ENCODE results near the gene EFS. TPM values are rescaled to one million over a fixed set of nuclear protein-coding genes. Genes with fewer than 3 reads are reported as not detected.

Gene EFS
- total RNA-seq, 2 experiments from 2014 or later, result not detected

GRCh38 chr14:23380197-23380914 is 15.4 kb upstream of the EFS start:
- Mint-ChIP-seq H3K9me3 (no peaks in the 10 kb centered on the region), H3K4me1 (no peaks in the 10 kb centered on the region), H3K27me3 (peaks cover 3% of the 10 kb centered on the region), H3K27ac (no peak overlapping the region), H3K36me3 (ENCODE audit: low read depth) (no peaks in the 10 kb centered on the region), H3K4me3 (no peak overlapping the region)
- ChIA-PET POLR2A (no interaction called here), CTCF (interaction anchor here (0.6 to 3.0 kb wide), 20 partner anchors 9 to 260 kb away, joined by 3 to 14 read pairs (median 4); partner anchors contain the start of genes PABPN1 and SLC22A17)
- DNase-seq, result no peak

GRCh38 chr14:23379366-23380196 is 14.6 kb upstream of the EFS start:
- Mint-ChIP-seq H3K27ac (no peak overlapping the region), H3K4me3 (no peak overlapping the region), H3K36me3 (ENCODE audit: low read depth) (no peaks in the 10 kb centered on the region), H3K4me1 (no peaks in the 10 kb centered on the region), H3K9me3 (no peaks in the 10 kb centered on the region), H3K27me3 (peaks cover 3% of the 10 kb centered on the region)
- ChIA-PET CTCF (interaction anchor here (0.6 to 3.0 kb wide), 22 partner anchors 10 to 311 kb away, joined by 3 to 14 read pairs (median 4); partner anchors contain the start of genes PABPN1 and SLC22A17), POLR2A (no interaction called here)
- peak; percentile 65 for DNase-seq

- peaks cover 3% of the 10 kb centered on the region for H3K27me3 Mint-ChIP-seq
- no peaks in the 10 kb centered on the region for H3K4me1 Mint-ChIP-seq
- no peaks in the 10 kb centered on the region for H3K9me3 Mint-ChIP-seq
- CTCF ChIA-PET, result interaction anchor here (0.7 to 3.0 kb wide), 8 partner anchors 9 to 310 kb away, joined by 3 to 14 read pairs (median 4); partner anchors contain the start of gene SLC22A17
- POLR2A ChIA-PET, result no interaction called here
- DNase-seq, result no peak
- H3K27ac Mint-ChIP-seq, result no peak overlapping the region
- H3K4me3 Mint-ChIP-seq, result no peak overlapping the region
- H3K36me3 Mint-ChIP-seq (ENCODE audit: low read depth), result no peaks in the 10 kb centered on the region
These were observed 13.7 kb upstream of the EFS start for GRCh38 chr14:23378612-23379220.

- Mint-ChIP-seq H3K9me3 (no peaks in the 10 kb centered on the region), H3K27me3 (peaks cover 3% of the 10 kb centered on the region), H3K36me3 (ENCODE audit: low read depth) (no peaks in the 10 kb centered on the region), H3K4me1 (no peaks in the 10 kb centered on the region), H3K27ac (no peak overlapping the region), H3K4me3 (no peak overlapping the region)
- POLR2A ChIA-PET, result no interaction called here
- no peak for DNase-seq
- CTCF ChIA-PET, result interaction anchor here (0.6 to 3.0 kb wide), 5 partner anchors 8 to 905 kb away, joined by 3 to 14 read pairs (median 4); no protein-coding TSS in a partner anchor
These were observed 12.9 kb upstream of the EFS start for GRCh38 chr14:23377573-23378563.

GRCh38 chr14:23377198-23377550 is 12.2 kb upstream of the EFS start:
- H3K4me3 Mint-ChIP-seq, result no peak overlapping the region
- POLR2A ChIA-PET, result no interaction called here
- H3K27me3 Mint-ChIP-seq, result peaks cover 3% of the 10 kb centered on the region
- CTCF ChIA-PET, result interaction anchor here (0.6 to 1.9 kb wide), 2 partner anchors 44 to 906 kb away, joined by 3 to 6 read pairs; no protein-coding TSS in a partner anchor
- H3K9me3 Mint-ChIP-seq, result no peaks in the 10 kb centered on the region
- H3K27ac Mint-ChIP-seq, result no peak overlapping the region
- no peaks in the 10 kb centered on the region for H3K36me3 Mint-ChIP-seq (ENCODE audit: low read depth)
- peaks cover 3% of the 10 kb centered on the region for H3K4me1 Mint-ChIP-seq
- no peak for DNase-seq

- H3K4me1 Mint-ChIP-seq, result peaks cover 5% of the 10 kb centered on the region
- no peak for DNase-seq
- ChIA-PET CTCF (interaction anchor here (1.9 kb wide), 1 partner anchor 44 kb away, joined by 6 read pairs; no protein-coding TSS in a partner anchor), POLR2A (no interaction called here)
- no peaks in the 10 kb centered on the region for H3K9me3 Mint-ChIP-seq
- H3K36me3 Mint-ChIP-seq (ENCODE audit: low read depth), result no peaks in the 10 kb centered on the region
- no peak within 1 kb of the TSS for H3K27ac Mint-ChIP-seq
- H3K27me3 Mint-ChIP-seq, result peaks cover 3% of the 10 kb centered on the region
- no peak within 1 kb of the TSS for H3K4me3 Mint-ChIP-seq
These were observed 11.7 kb upstream of the EFS start, which contains the start of gene CMTM5 for GRCh38 chr14:23376482-23377197. TSS of gene CMTM5 (plus strand) at chr14:23377046. CDS start at chr14:23377252, 206 bp downstream.

- Mint-ChIP-seq H3K36me3 (ENCODE audit: low read depth) (no peaks in the 10 kb centered on the region), H3K9me3 (no peaks in the 10 kb centered on the region), H3K27me3 (peaks cover 1% of the 10 kb centered on the region), H3K4me1 (peaks cover 5% of the 10 kb centered on the region), H3K27ac (no peak overlapping the region), H3K4me3 (no peak overlapping the region)
- DNase-seq, result no peak
- CTCF ChIA-PET, result interaction anchor here (1.9 kb wide), 1 partner anchor 45 kb away, joined by 6 read pairs; no protein-coding TSS in a partner anchor
- POLR2A ChIA-PET, result no interaction called here
These were observed 10.7 kb upstream of the EFS start for GRCh38 chr14:23375527-23376251.

GRCh38 chr14:23373041-23373440 is 8.1 kb upstream of the EFS start:
- ChIA-PET POLR2A (no interaction called here), CTCF (no interaction called here)
- peaks cover 5% of the 10 kb centered on the region for H3K4me1 Mint-ChIP-seq

GRCh38 chr14:23372509-23372908 is 7.5 kb upstream of the EFS start, which contains the start of gene IL25:
TSS of gene IL25 (plus strand) at chr14:23372809.
- no peak for DNase-seq
- Mint-ChIP-seq H3K27me3 (peaks cover 7% of the 10 kb centered on the region), H3K36me3 (ENCODE audit: low read depth) (no peaks in the 10 kb centered on the region), H3K27ac (no peak within 1 kb of the TSS), H3K4me3 (no peak within 1 kb of the TSS), H3K9me3 (no peaks in the 10 kb centered on the region), H3K4me1 (peaks cover 5% of the 10 kb centered on the region)
- ChIA-PET POLR2A (no interaction called here), CTCF (no interaction called here)

More at GRCh38 chr14:23373041-23373440, 8.1 kb upstream of the EFS start:
- Mint-ChIP-seq H3K27ac (no peak overlapping the region), H3K27me3 (peaks cover 3% of the 10 kb centered on the region), H3K36me3 (ENCODE audit: low read depth) (no peaks in the 10 kb centered on the region), H3K9me3 (no peaks in the 10 kb centered on the region), H3K4me3 (no peak overlapping the region)
- no peak for DNase-seq

- CTCF ChIA-PET, result no interaction called here
- Mint-ChIP-seq H3K27ac (no peak overlapping the region), H3K27me3 (peaks cover 13% of the 10 kb centered on the region), H3K9me3 (no peaks in the 10 kb centered on the region), H3K4me3 (no peak overlapping the region), H3K4me1 (peaks cover 7% of the 10 kb centered on the region), H3K36me3 (ENCODE audit: low read depth) (no peaks in the 10 kb centered on the region)
- POLR2A ChIA-PET, result no interaction called here
- DNase-seq, result no peak
These were observed 6.9 kb upstream of the EFS start for GRCh38 chr14:23371865-23372264.

GRCh38 chr14:23370221-23370620 is 5.2 kb upstream of the EFS start:
- no peaks in the 10 kb centered on the region for H3K36me3 Mint-ChIP-seq (ENCODE audit: low read depth)
- POLR2A ChIA-PET, result no interaction called here
- no peaks in the 10 kb centered on the region for H3K9me3 Mint-ChIP-seq
- H3K27me3 Mint-ChIP-seq, result peaks cover 20% of the 10 kb centered on the region
- H3K27ac Mint-ChIP-seq, result no peak overlapping the region
- no peak overlapping the region for H3K4me3 Mint-ChIP-seq
- CTCF ChIA-PET, result interaction anchor here (0.6 to 2.5 kb wide), 4 partner anchors 9 to 174 kb away, joined by 3 to 14 read pairs (median 4); partner anchors contain the start of gene PABPN1
- H3K4me1 Mint-ChIP-seq, result peaks cover 7% of the 10 kb centered on the region
- no peak for DNase-seq
